ENCODE results near the gene FLT1.

Gene FLT1

DNA sequence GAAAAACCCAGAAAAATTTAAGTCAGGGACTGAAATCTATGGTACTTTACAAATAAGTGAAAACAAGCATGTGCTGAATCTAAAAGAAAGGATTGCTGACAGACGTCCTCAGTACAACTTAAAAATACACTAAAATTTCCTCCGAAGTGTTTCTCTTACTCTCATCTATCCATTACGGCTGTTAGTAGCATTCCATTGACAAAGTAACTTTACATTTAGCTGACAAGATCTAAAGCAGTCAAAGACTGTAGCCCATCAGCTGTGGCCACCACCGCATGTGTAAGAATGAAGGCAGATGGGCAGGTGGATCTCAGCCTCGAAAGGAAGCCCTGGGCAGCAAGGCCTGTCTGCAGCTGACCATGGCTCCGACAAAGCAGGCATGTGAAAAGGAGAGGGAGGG, 59.0 kb downstream of the FLT1 start:
- no peak for TF ChIP-seq FOXP2 (optimal IDR thresholded peaks at IDR 0.05; ENCODE audit: borderline replicate concordance, extremely low read depth, extremely low read length, insufficient read depth)
- no peak for TF ChIP-seq SIN3A (IDR thresholded peaks at IDR 0.05; ENCODE audit: borderline replicate concordance, insufficient read depth, low read length)
- TF ChIP-seq TAF1 (IDR thresholded peaks at IDR 0.05; ENCODE audit: borderline replicate concordance, insufficient read depth, low read length): no peak
- no peak for TF ChIP-seq POLR2AphosphoS5 (IDR thresholded peaks at IDR 0.05; ENCODE audit: low read depth, low read length)
- TF ChIP-seq, protein P1, sequence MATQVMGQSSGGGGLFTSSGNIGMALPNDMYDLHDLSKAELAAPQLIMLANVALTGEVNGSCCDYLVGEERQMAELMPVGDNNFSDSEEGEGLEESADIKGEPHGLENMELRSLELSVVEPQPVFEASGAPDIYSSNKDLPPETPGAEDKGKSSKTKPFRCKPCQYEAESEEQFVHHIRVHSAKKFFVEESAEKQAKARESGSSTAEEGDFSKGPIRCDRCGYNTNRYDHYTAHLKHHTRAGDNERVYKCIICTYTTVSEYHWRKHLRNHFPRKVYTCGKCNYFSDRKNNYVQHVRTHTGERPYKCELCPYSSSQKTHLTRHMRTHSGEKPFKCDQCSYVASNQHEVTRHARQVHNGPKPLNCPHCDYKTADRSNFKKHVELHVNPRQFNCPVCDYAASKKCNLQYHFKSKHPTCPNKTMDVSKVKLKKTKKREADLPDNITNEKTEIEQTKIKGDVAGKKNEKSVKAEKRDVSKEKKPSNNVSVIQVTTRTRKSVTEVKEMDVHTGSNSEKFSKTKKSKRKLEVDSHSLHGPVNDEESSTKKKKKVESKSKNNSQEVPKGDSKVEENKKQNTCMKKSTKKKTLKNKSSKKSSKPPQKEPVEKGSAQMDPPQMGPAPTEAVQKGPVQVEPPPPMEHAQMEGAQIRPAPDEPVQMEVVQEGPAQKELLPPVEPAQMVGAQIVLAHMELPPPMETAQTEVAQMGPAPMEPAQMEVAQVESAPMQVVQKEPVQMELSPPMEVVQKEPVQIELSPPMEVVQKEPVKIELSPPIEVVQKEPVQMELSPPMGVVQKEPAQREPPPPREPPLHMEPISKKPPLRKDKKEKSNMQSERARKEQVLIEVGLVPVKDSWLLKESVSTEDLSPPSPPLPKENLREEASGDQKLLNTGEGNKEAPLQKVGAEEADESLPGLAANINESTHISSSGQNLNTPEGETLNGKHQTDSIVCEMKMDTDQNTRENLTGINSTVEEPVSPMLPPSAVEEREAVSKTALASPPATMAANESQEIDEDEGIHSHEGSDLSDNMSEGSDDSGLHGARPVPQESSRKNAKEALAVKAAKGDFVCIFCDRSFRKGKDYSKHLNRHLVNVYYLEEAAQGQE (IDR thresholded peaks at IDR 0.05; ENCODE audit: insufficient read depth in 1 of 2, low read depth in 2 of 2, low read length in 2 of 2): no peak

DNA sequence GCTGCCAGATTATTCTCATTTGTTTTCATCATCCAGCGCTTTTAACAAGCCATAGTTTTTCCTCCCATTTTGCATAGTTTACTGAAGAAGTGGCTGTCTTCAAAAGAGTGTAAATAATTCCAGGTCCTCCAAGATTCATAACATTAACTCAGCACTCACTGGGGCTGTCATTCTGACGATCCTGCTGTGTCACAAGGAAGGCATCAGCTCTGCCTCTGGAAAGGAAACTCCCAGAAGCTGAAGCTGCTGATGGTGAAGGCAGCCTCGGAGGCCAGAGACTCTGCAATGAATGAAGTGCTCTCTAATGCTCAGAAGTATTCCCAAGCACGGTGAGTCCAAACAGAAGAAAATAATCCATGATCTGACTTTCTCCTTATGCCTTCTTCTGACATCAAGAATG, 60.0 kb downstream of the FLT1 start:
- TF ChIP-seq FOXP2 (optimal IDR thresholded peaks at IDR 0.05; ENCODE audit: borderline replicate concordance, extremely low read depth, extremely low read length, insufficient read depth) (no peak), TAF1 (IDR thresholded peaks at IDR 0.05; ENCODE audit: borderline replicate concordance, insufficient read depth, low read length) (no peak), SIN3A (IDR thresholded peaks at IDR 0.05; ENCODE audit: borderline replicate concordance, insufficient read depth, low read length) (no peak), POLR2AphosphoS5 (IDR thresholded peaks at IDR 0.05; ENCODE audit: low read depth, low read length) (no peak)
- TF ChIP-seq, protein P1 (IDR thresholded peaks at IDR 0.05; ENCODE audit: insufficient read depth in 1 of 2, low read depth in 2 of 2, low read length in 2 of 2): no peak

DNA sequence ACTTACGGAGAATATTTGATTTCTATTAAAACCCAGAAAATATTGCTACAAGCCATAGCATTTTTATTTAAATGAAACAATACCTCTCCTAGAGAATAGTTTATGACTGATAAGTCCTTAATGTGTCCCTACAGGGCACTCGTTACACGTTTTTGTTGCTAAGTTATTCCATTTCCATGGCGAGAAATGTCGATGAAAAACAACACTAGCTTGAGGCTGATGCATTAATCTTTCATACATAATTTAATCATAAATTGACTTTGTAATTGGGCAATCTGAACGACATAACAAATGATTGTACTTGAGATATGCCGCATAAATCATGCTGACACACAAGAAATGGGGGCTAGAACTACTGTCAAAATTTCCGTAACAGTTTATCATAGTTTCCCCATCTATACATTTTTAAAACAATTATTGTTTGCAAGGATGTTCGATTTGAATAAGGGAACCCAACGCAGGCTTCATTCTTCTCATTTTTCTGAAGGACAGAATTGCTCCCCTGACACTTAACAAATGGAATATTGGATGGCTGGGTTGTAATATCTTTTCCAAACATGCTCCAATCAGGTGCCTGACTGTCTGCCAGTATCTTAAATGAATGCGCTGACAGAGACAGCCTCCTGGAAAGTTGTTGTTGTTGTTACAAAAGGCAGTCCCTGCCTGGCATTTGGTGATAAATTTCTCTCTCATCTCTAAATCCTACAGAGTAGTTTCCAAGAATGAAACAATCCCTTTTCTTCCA, 61.9 kb downstream of the FLT1 start:
- TF ChIP-seq POLR2AphosphoS5 (IDR thresholded peaks at IDR 0.05; ENCODE audit: low read depth, low read length) (no peak), SIN3A (IDR thresholded peaks at IDR 0.05; ENCODE audit: borderline replicate concordance, insufficient read depth, low read length) (no peak), FOXP2 (optimal IDR thresholded peaks at IDR 0.05; ENCODE audit: borderline replicate concordance, extremely low read depth, extremely low read length, insufficient read depth) (no peak), TAF1 (IDR thresholded peaks at IDR 0.05; ENCODE audit: borderline replicate concordance, insufficient read depth, low read length) (no peak)
- TF ChIP-seq, protein P1 (IDR thresholded peaks at IDR 0.05; ENCODE audit: insufficient read depth in 1 of 2, low read depth in 2 of 2, low read length in 2 of 2): no peak

DNA sequence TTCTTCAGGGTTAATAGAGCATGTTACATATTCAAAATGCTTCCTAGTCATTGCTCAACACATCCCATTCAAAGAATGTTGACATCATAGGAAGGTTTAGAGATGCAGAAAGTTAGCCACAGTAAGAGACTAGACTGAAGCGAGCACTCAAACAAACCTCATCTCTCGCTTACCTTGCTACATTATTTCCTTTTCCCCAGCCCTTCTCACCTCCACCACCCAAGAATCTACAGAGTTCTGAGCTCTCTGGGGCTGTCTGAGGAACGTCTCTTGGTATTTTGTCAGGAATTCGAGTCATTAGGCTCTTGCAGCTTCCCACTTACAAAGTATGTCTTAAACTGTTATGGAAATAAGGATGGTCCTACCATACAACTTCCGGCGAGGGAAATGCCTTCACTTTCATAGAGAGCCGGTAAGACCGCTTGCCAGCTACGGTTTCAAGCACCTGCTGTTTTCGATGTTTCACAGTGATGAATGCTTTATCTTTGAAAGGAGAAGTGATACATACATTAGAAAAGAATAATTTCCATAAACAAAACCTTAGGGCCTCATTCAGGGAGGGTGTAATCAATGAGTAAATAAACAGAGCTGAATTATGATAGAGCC, 65.1 kb downstream of the FLT1 start:
- TF ChIP-seq, protein P1 (IDR thresholded peaks at IDR 0.05; ENCODE audit: insufficient read depth in 1 of 2, low read depth in 2 of 2, low read length in 2 of 2): no peak
- TF ChIP-seq TAF1 (IDR thresholded peaks at IDR 0.05; ENCODE audit: borderline replicate concordance, insufficient read depth, low read length) (no peak), SIN3A (IDR thresholded peaks at IDR 0.05; ENCODE audit: borderline replicate concordance, insufficient read depth, low read length) (no peak), POLR2AphosphoS5 (IDR thresholded peaks at IDR 0.05; ENCODE audit: low read depth, low read length) (no peak), FOXP2 (optimal IDR thresholded peaks at IDR 0.05; ENCODE audit: borderline replicate concordance, extremely low read depth, extremely low read length, insufficient read depth) (no peak)
